DMS153 treated with DMSO at 0.1 percent for 48 hours (cell line): Measurements from ENCODE around the gene RETREG1.
"Not testable (repeated sequence)": the region's sequence is repeated elsewhere in the genome, so short reads cannot be mapped to it uniquely, and the experiment has no call there.

Experiments
- DNase-seq: peaks from one replicate; lab custom pipeline; 2025; ENCODE audit not compliant: unreplicated experiment; lab: John Stamatoyannopoulos, UW

RETREG1 gene

GRCh38 chr5:16616536-16617273 is at the start of gene RETREG1:
Gene RETREG1, minus strand, starts transcription at chr5:16616997. Its CDS starts 26 bp downstream, at chr5:16616971.
- peak; percentile 53 for DNase-seq

- DNase-seq = no peak
Observed at GRCh38 chr5:16666130-16666882, 49.5 kb upstream of the RETREG1 start.

- no peak for DNase-seq
Observed at GRCh38 chr5:16665601-16666000, 48.8 kb upstream of the RETREG1 start.

GRCh38 chr5:16664368-16664767 is 47.6 kb upstream of the RETREG1 start:
- no peak for DNase-seq

- DNase-seq = no peak
Observed at GRCh38 chr5:16663840-16664239, 47.0 kb upstream of the RETREG1 start.

- DNase-seq = no peak
Observed at GRCh38 chr5:16661713-16662112, 44.9 kb upstream of the RETREG1 start.

GRCh38 chr5:16660982-16661381 is 44.2 kb upstream of the RETREG1 start:
- no peak for DNase-seq

- no peak for DNase-seq
Observed at GRCh38 chr5:16659536-16659935, 42.7 kb upstream of the RETREG1 start.

- no peak for DNase-seq
Observed at GRCh38 chr5:16656561-16657191, 39.9 kb upstream of the RETREG1 start.

GRCh38 chr5:16654647-16655334 is 38.0 kb upstream of the RETREG1 start:
- DNase-seq = no peak

GRCh38 chr5:16648739-16649138 is 31.9 kb upstream of the RETREG1 start:
- not testable (repeated sequence) for DNase-seq

GRCh38 chr5:16644301-16644889 is 27.6 kb upstream of the RETREG1 start:
- no peak for DNase-seq

- no peak for DNase-seq
Observed at GRCh38 chr5:16642867-16643266, 26.1 kb upstream of the RETREG1 start.

- no peak for DNase-seq
Observed at GRCh38 chr5:16639206-16639605, 22.4 kb upstream of the RETREG1 start.

GRCh38 chr5:16628376-16628775 is 11.6 kb upstream of the RETREG1 start:
- no peak for DNase-seq

GRCh38 chr5:16626696-16627264 is 10.0 kb upstream of the RETREG1 start:
- DNase-seq = no peak

GRCh38 chr5:16625096-16625495 is 8.3 kb upstream of the RETREG1 start:
- no peak for DNase-seq

- DNase-seq = no peak
Observed at GRCh38 chr5:16619136-16619535, 2.3 kb upstream of the RETREG1 start.

GRCh38 chr5:16618138-16618897 is 1.5 kb upstream of the RETREG1 start:
- peak; percentile 98 for DNase-seq
